ENCODE data around the gene FAM124A.

- TF ChIP-seq POLR2A (IDR thresholded peaks at IDR 0.05; ENCODE audit: extremely low read depth, insufficient read length) (no peak), CTCF (IDR thresholded peaks at IDR 0.05; ENCODE audit: low read depth, low read length) (no peak), MYC (IDR thresholded peaks at IDR 0.05; ENCODE audit: low read depth, low read length) (no peak), MAX (IDR thresholded peaks at IDR 0.05; ENCODE audit: low read depth, low read length) (no peak)
Measured at GRCh38 chr13:51292000-51292565, 69.9 kb downstream of the FAM124A start.
